ENCODE data around the gene FAM222B. TPM values are rescaled to one million over a fixed set of nuclear protein-coding genes. Genes with fewer than 3 reads are reported as not detected.
A peak's percentile ranks its signal among the peaks of the same experiment; 100 is the strongest.
"Not testable (repeated sequence)": the region's sequence is repeated elsewhere in the genome, so short reads cannot be mapped to it uniquely, and the experiment has no call there.

Gene FAM222B
- total RNA-seq, 1 donor from 2014 or later, result 3.2 TPM

GRCh38 chr17:28737316-28737715, 105.3 kb downstream of the FAM222B start:
- TF ChIP-seq CTCF (IDR thresholded peaks at IDR 0.05; ENCODE audit: insufficient read depth, low read length, severe bottlenecking), result no peak
- Histone ChIP-seq H3K4me3 (ENCODE audit: low read depth, low read length) (no peak overlapping the region), H3K36me3 (ENCODE audit: control insufficient read depth, insufficient read depth, low read length) (peaks cover 1% of the 10 kb centered on the region), H3K27me3 (ENCODE audit: control insufficient read depth, insufficient read depth, low read length) (no peaks in the 10 kb centered on the region)
- no peak for DNase-seq (ENCODE audit: low read depth)
- FAIRE-seq, result no peak

GRCh38 chr17:28735913-28736769, 106.4 kb downstream of the FAM222B start:
- H3K36me3 ChIP-seq (ENCODE audit: control insufficient read depth, insufficient read depth, low read length); H3K4me3 ChIP-seq (ENCODE audit: low read depth, low read length); FAIRE-seq; H3K27me3 ChIP-seq (ENCODE audit: control insufficient read depth, insufficient read depth, low read length); DNase-seq (ENCODE audit: low read depth): not testable (repeated sequence)

GRCh38 chr17:28735242-28735722, 107.3 kb downstream of the FAM222B start:
- Histone ChIP-seq H3K36me3 (ENCODE audit: control insufficient read depth, insufficient read depth, low read length) (peaks cover 1% of the 10 kb centered on the region), H3K27me3 (ENCODE audit: control insufficient read depth, insufficient read depth, low read length) (no peaks in the 10 kb centered on the region), H3K4me3 (ENCODE audit: low read depth, low read length) (no peak overlapping the region)
- FAIRE-seq (no peak), DNase-seq (ENCODE audit: low read depth) (peak; percentile 65)
- TF ChIP-seq CTCF (IDR thresholded peaks at IDR 0.05; ENCODE audit: insufficient read depth, low read length, severe bottlenecking), result peak; percentile 16

- Histone ChIP-seq H3K36me3 (ENCODE audit: control insufficient read depth, insufficient read depth, low read length) (peaks cover 1% of the 10 kb centered on the region), H3K27me3 (ENCODE audit: control insufficient read depth, insufficient read depth, low read length) (no peaks in the 10 kb centered on the region), H3K4me3 (ENCODE audit: low read depth, low read length) (no peak overlapping the region)
- TF ChIP-seq CTCF (IDR thresholded peaks at IDR 0.05; ENCODE audit: insufficient read depth, low read length, severe bottlenecking), result no peak
- DNase-seq (ENCODE audit: low read depth) (no peak), FAIRE-seq (no peak)
These were observed 107.8 kb downstream of the FAM222B start for GRCh38 chr17:28734712-28735241.

- Histone ChIP-seq H3K27me3 (ENCODE audit: control insufficient read depth, insufficient read depth, low read length) (no peaks in the 10 kb centered on the region), H3K4me3 (ENCODE audit: low read depth, low read length) (no peak overlapping the region), H3K36me3 (ENCODE audit: control insufficient read depth, insufficient read depth, low read length) (no peaks in the 10 kb centered on the region)
- no peak for TF ChIP-seq CTCF (IDR thresholded peaks at IDR 0.05; ENCODE audit: insufficient read depth, low read length, severe bottlenecking)
- FAIRE-seq, result no peak
- no peak for DNase-seq (ENCODE audit: low read depth)
These were observed 109.2 kb downstream of the FAM222B start for GRCh38 chr17:28733346-28733745.

GRCh38 chr17:28729950-28730330, 112.7 kb downstream of the FAM222B start:
- no peak for DNase-seq (ENCODE audit: low read depth)
- TF ChIP-seq CTCF (IDR thresholded peaks at IDR 0.05; ENCODE audit: insufficient read depth, low read length, severe bottlenecking), result no peak
- Histone ChIP-seq H3K4me3 (ENCODE audit: low read depth, low read length) (no peak overlapping the region), H3K27me3 (ENCODE audit: control insufficient read depth, insufficient read depth, low read length) (no peaks in the 10 kb centered on the region), H3K36me3 (ENCODE audit: control insufficient read depth, insufficient read depth, low read length) (no peaks in the 10 kb centered on the region)
- FAIRE-seq, result no peak
